ENCODE results near the gene FAM168A. TPM values are rescaled to one million over a fixed set of nuclear protein-coding genes. Genes with fewer than 3 reads are reported as not detected.

FAM168A gene
- total RNA-seq, 1 donor from 2014 or later: 32.8 TPM

DNA sequence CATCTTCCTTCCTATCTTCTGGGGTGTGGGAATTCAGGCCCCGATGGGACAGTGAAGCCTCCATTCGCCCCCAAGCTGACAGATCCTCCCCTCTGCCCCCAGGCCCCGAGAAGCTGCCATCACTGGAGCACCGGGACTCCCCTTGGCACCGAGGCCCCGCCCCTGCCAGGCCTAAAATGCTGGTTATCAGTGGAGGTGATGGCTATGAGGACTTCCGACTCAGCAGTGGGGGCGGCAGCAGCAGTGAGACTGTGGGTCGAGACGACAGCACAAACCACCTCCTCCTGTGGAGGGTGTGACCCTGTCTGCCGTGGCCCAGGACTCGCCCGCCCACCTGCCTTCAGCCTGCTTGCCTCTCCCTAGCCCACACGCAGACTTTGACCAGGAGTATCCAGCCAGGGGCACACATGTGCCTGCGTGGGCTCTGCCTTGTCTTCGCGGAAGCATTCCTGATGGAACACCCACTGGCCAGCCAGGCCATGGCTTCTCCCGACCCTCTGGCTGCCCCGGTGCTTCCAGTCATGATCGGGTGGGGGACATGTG is 230.4 kb downstream of the FAM168A start:
- DNase-seq (ENCODE audit: low read depth): no peak

DNA sequence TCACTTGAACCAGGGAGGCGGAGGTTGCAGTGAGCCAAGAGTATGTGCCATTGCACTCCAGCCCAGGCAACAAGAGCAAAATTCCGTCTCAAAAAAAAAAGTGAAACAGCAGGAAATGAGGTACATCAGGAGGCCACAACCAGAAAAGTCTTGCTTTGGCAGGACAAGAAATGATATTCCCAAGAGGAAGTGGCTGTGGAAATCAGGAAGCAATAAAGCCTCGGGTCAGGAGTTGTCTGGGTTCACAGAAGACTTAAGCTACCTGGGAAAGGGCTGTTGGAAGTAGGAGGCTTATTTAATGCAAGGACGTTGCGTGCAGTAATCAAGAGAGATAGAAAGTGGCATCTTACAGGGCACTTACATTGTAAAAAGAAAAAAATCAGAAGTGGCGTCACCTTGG is 231.0 kb downstream of the FAM168A start:
- no peak for DNase-seq (ENCODE audit: low read depth)

DNA sequence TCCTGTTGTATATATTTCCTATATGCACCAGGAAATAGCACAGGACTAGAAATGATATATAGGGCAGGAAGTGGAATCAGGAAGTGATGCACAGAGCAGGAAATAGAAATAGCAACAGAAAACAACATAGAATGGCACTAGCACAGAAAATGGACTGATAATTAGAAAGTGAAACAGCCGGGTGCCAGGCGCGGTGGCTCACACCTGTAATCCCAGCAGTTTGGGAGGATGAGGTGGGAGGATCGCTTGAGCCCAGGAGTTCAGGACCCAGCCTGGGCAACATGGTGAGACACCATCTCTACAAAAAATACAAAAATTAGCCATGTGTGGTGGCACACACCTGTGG is 231.7 kb downstream of the FAM168A start:
- DNase-seq (ENCODE audit: low read depth): no peak

DNA sequence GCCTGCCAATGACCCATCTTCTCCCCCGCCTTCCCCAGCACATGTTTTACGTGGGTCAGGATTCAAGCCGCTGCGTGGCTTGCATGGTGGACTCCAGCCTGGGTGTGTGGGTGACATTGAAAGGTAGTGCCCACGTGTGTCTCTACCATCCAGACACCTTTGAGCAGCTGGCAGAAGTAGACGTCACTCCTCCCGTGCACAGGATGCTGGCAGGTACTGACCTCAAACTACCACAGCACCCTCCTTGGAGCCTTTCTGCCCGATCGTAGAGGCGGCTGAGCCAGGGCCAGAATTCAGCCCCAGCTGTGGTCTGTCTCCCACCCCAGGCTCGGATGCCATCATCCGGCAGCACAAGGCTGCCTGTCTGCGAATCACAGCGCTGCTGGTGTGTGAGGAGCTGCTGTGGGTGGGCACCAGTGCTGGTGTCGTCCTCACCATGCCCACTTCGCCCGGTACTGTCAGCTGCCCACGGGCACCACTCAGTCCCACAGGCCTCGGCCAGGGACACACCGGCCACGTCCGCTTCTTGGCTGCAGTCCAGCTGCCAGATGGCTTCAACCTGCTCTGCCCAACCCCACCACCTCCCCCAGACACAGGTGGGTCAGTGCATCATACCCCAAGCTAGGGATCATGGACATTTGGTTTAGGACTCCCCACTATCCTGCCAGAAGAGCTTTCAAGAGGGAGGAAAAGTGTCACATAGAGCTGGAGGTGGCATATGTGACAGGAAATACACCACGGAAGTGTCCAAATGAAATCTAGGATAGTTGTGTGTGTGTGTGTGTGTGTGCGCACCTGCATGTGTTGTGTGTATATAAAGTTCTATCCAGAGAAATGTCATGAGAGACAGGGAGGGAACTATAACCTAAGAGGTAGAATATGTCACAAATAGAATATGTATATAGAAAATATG is 232.3 kb downstream of the FAM168A start:
- DNase-seq (ENCODE audit: low read depth): no peak

DNA sequence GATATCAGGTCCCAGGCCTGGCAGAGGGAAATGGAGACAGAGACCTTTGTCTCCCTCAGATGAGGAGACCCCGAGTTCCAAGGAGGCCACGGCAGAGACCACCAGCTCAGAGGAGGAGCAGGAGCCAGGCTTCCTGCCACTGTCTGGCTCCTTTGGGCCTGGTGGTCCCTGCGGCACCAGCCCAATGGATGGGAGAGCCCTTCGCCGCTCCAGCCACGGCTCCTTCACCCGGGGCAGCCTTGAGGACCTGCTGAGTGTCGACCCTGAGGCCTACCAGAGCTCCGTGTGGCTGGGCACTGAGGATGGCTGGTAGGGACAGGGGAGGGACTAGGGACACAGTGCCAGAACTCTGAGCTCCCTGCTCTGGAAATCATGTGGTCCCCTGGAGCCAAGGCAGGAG is 234.8 kb downstream of the FAM168A start:
- no peak for DNase-seq (ENCODE audit: low read depth)

DNA sequence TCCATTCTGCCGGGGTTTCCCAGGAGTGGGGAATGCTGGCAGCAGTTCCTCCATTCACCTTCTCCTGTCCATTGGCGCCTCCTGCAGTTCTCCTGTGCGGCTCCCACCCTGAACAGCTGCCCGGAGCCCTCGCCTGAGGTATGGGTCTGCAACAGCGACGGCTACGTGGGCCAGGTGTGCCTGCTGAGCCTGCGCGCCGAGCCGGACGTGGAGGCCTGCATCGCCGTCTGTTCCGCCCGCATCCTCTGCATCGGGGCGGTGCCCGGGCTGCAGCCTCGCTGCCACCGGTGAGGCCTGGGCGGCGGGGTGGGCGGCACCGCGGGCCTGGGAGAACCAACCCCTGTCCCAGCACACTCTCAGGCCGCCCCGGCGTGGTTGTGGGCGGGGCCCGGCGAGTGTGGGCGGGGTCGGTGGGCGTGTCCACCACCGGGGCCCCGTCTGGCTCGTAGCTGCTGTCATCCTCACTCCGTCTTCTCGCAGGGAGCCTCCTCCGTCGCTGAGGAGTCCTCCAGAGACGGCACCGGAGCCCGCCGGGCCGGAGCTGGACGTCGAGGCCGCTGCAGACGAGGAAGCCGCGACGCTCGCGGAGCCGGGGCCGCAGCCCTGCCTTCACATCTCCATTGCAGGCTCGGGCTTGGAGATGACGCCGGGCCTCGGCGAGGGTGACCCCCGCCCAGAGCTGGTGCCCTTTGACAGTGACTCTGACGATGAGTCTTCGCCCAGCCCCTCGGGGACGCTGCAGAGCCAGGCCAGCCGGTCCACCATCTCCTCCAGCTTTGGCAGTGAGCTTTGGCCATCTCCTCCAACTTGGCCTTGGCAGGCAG is 235.7 kb downstream of the FAM168A start:
- no peak for DNase-seq (ENCODE audit: low read depth)

DNA sequence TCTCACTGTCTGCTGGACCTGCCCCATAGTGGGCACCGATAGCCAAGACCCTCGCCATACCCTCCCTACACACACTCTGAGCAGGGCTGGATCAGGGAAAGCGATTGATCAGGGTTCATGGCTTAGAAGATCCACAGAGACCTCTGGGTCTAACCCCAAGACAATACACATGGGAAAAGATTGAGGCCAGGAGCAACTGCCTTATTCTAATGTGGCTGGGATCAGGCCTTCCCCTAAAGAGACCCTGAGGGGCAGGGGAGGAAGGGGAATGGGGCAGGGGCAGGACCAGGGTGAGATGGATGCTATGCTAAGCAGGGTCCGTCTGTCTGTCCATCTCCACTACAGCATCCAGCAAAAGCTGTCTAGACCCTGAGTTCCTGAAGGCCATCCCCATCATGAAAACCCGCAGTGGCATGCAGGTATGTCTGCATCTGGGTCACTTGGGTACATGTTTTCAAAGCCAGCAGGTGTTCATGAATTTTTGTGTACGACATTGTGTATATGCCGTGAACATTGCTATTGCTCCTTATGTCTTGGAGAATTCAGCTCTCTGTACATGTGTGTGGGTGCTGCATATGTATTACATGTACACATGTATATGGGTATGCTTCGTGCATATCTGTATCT is 237.1 kb downstream of the FAM168A start:
- no peak for DNase-seq (ENCODE audit: low read depth)

DNA sequence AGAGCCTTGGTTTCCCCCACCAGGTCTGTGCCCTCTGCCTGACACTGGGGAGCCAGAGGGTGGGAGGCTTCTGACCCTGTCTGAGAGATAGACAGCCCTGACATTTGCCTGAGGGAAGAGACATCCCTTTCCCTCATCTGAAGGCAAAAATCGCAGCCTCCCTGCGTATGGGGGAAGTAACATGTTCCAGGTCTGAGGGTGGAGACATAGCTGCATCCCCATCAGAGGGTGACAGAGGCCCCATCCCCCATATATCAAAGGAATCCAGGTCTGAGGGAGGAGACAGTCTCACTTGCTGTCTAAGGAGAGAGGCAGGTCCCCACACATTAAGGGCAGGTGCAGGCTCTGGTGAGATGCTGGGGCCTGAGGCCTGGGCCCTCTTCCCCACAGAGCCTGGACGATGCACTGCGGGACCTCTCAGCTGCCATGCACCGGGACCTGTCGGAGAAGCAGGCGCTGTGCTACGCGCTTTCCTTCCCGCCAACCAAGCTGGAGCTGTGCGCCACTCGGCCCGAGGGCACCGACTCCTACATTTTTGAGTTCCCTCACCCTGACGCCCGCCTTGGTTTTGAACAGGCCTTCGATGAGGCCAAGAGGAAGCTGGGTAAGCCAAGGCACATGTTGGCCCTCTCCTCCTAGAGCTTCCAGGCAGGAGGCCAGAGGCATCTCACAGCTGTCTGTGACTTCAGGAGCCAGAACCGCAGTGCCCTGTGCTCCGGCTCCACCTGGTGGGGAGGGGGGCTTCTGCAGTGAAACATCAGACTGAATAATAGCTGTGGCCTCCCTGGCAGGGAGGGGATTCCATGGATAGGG is 237.8 kb downstream of the FAM168A start:
- no peak for DNase-seq (ENCODE audit: low read depth)

DNA sequence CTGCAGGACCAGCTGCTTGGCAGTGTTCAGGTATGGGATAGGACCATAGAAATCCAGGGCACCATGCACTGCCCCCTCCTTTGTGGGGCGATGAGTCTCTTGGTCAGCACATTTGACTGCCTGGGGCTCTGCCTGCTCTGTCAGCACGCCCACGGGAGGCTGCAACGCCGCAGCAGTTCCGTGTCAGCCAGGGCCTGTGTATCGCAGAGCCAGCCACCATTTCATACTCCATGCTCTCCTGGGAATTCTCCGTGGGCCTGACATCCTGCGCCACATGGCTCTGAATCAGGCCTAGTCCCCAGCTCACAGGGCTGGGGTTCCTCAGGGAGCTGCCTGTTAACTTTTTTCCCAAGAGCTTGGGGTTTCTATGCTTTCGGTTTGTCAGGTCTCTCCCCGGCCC is 238.6 kb downstream of the FAM168A start:
- no peak for DNase-seq (ENCODE audit: low read depth)

DNA sequence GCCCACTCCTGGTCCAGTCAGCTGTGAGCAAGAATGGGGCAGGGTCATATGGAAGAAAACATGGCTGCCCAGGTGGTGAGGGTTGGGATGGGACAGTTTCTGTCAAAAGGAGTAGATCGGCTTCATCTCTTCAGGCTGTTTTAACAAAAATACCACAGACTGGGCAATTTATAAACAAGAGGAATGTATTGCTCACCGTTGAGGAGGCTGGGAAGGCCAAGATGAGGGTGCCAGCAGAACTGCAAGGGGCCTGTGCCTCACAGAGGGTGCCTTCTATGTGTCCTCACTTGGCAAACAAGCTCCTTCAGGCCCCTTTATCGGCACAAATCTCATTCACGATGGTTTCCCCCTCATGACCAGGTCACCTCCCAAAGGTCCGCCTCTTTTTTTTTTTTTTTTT is 239.8 kb downstream of the FAM168A start:
- no peak for DNase-seq (ENCODE audit: low read depth)

DNA sequence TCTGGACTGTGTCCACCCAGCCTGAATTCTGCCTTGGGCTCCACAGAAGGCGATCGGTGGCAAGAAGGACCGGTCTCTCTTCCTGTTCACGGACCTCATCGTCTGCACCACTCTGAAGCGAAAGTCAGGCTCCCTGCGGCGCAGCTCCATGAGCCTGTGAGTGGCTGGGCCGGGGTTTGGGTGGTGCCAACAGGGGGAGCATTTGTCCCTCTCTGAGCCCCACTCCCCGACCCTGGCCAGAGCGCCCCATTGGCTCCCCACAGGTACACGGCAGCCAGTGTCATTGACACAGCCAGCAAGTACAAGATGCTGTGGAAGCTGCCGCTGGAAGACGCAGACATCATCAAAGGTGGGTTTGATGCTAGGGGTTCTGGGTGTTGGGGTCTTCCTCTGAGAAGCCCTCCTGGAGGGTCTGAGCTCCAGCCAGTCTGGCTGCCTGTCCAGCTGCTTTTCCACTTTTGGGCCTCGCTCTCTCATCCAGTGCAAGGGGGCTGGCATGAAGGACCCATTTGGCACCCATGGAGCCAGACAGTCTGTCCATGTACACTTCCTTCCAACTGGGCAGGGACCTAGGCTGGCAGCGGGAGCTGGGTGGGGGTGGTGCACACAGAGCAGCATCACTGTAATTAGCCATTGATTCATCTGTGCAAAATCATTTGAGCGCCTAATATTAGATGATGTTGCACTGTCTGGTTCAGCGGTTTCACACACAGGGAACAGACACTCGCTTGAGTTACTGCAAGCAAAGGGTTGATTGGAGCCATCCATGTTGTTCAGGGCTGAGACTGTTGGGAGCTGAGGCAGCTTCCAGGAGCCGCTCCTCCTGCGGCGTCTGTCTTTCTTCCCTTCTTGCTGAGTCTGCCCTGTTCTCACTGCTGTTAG is 240.7 kb downstream of the FAM168A start:
- no peak for DNase-seq (ENCODE audit: low read depth)

DNA sequence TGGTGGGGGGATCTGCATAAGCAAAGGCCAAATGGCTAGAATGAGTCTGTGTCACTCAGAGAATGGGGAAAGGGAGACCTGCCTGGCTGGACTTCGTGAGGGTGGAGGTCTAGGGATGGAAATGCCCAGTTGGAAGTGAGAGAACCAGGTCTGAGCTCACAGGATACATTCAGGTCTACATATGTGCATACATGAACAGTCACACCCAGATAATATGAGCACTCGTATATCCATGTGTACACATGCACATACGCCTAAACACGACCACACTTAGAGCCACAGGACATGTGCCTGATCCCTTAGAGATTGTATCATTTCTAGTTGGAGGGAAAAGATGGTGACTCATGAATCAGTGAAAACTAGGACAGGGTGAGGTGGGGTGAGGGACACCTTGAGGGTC is 242.8 kb downstream of the FAM168A start:
- DNase-seq (ENCODE audit: low read depth): no peak

DNA sequence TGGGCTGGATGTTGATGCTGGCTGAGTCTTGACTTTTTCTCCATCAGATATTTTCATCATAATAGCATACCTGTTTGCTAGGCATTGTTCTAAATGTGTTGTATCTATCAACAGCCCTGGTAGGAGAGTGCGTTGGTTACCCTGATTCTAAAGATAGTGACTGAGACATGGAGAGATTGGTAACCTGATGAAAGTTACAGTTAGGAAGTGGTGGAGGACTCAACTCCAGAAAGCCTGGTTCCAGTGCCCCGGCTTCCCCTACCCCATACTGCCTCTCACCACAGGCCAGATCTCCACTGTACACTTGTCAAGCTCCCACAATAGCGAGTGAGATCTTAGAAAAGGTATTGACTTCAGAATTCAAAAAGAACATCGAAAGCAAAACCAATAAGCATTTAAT is 244.5 kb downstream of the FAM168A start:
- DNase-seq (ENCODE audit: low read depth): no peak

DNA sequence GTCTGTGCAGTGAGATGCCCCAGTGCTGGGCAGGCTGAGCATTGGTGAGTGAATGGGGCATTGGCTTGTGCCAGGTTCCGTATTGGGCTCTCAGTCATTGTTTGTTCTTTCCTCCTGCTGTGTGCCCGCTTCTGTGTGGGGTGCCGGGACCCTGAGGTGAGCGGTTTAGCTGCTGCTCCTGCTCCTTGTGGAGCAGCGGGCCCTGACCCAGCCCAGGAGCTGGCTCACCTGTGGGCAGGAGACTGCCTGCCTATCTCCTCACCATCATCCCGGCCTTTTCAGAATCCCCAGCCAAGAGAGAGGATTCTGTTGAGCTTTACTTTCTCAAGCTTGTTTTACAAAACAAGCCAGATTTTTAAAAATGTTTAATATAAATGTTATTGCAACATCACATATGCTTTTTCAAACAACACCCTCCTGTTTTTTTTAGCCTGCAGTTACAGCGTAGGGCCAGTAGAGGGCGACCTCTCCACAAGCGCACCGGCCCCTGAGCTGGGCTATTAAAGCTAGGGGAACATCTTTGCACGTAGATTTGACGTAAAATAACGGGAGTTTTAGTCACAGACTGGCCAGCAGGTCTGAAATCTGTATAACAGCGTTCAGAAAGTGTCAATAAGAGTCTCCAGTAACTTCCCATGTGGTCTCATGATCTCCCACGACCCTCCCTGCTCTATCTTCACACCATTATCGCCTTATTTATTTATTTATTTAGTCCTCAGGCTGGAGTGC is 246.8 kb downstream of the FAM168A start:
- peak; percentile 51 for DNase-seq (ENCODE audit: low read depth)

Other genes with a start within 250 kb of the FAM168A start
- gene RELT, start 221.7 kb downstream of the FAM168A start, total RNA-seq: 4.4 and 6.3 TPM in 2 replicates
- 3.5 and 4.2 TPM in 2 replicates for gene PLEKHB1, start 48.5 kb upstream of the FAM168A start, total RNA-seq
- 212 and 254 TPM in 2 replicates for gene RAB6A, start 163.0 kb upstream of the FAM168A start, total RNA-seq
- gene MRPL48, start 189.8 kb upstream of the FAM168A start, total RNA-seq: 17.7 and 22.1 TPM in 2 replicates